DMS79 treated with DMSO at 0.1 percent for 48 hours (cell line): ENCODE data around the gene RNASE8.
A peak's percentile ranks its signal among the peaks of the same experiment; 100 is the strongest.

Experiments
- DNase-seq: peaks from one replicate; lab custom pipeline; 2025; lab: John Stamatoyannopoulos, UW

Gene RNASE8

GRCh38 chr14:21092273-21093011, 34.8 kb downstream of the RNASE8 start:
- peak; percentile 57 for DNase-seq

DNA sequence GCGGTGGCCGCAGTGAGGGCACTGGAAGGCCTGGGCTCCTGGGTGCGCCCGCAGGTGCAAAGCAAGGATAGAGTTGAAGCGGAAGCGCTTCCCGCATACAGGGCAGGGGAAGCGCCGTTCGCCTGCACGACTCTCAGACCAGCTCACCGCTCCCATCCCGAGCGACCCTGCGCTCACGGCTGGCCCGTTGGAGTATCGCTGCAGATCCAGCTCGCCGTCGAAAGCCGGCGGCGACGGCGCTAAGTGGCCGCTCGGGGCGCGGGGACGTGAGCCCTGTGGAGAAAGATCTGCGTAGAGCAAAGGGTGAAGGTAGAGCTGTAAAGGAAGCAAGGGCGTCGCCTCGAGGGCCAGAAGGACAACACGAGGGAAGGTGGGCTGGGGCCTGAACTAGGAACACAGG, 35.4 kb downstream of the RNASE8 start:
- DNase-seq: no peak

DNA sequence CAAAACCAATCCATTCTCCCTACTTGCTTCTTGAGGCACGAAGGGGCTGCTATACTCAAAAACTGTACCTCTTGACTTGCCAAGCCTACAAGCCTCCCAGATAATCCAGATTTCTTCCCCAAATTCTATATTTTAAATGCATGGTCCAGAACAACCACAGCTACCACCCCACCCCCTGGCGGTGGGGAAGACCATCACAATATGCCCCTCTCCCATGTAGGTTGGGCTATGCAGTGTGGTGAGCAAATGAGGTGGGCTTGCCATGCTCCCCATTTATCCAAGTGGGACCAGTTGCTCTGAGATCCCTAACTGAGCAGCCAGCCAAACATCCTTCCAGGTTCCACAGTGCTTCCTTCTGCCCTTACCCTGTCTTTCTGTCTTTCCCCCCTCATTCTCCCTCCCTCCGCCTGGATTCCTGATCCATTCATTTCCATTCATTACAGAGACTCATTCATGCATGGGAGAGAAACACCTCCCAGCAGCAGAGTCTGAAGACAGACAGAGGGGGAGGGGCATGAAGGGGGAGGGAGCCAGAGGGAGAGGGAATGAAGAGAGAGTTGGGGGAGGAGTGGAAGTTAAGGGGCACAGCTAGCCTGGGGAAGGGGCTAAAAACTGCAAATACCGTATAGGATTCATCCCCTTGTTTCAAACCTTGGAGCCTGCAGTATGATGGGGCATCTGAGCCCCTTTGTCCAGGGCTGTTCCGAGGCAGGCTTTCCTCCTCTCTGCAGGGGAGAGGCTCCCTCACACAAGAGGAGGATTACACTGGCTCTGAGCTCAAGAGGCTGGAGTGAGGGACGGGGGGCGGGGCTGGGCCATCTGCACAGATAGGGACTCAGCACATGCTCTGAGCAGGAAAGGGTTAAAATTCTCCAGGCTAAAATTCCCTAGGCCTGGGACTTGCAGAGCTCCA, 36.4 kb downstream of the RNASE8 start:
- DNase-seq: peak; percentile 65

DNA sequence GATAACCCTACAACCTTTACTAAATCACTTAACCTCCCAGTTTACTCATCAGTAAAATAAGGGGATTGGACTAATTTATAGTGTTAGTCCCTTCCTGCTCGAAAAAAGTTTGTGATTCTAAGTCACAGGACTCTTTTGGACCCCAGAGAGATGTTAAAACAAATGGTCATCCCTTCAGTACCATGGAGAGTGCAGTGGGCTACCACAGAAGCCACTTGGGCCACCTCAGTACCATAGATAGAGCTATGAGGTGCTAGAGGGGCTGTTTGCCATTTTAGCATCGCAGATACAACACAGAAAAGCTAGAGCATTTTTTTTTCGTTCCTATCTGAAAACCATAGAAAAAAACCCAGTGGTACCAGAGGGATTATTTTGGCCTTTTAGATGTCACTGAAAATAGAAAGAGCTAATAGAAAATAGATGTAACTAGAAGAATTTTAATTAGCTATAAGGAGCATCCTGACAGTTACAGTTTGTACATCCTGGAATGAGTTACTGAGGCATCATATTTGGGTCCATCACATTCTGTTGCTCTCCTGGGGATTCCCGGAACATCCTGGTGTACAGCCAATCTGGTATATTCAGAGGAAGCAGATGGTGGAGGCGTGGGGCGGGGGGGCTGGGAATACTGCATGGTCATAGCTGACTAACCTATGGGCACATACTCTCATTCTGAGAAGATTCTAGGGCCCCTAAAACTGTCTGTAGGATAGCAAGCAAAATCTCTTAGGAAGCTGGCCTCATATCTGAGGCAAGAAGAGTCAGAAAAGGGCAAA, 38.0 kb downstream of the RNASE8 start:
- DNase-seq: no peak

GRCh38 chr14:21096438-21096837, 38.8 kb downstream of the RNASE8 start:
- DNase-seq: no peak

GRCh38 chr14:21096978-21097635, 39.5 kb downstream of the RNASE8 start:
- DNase-seq: peak; percentile 52

GRCh38 chr14:21097636-21098075, 40.0 kb downstream of the RNASE8 start:
- DNase-seq: peak; percentile 36

DNA sequence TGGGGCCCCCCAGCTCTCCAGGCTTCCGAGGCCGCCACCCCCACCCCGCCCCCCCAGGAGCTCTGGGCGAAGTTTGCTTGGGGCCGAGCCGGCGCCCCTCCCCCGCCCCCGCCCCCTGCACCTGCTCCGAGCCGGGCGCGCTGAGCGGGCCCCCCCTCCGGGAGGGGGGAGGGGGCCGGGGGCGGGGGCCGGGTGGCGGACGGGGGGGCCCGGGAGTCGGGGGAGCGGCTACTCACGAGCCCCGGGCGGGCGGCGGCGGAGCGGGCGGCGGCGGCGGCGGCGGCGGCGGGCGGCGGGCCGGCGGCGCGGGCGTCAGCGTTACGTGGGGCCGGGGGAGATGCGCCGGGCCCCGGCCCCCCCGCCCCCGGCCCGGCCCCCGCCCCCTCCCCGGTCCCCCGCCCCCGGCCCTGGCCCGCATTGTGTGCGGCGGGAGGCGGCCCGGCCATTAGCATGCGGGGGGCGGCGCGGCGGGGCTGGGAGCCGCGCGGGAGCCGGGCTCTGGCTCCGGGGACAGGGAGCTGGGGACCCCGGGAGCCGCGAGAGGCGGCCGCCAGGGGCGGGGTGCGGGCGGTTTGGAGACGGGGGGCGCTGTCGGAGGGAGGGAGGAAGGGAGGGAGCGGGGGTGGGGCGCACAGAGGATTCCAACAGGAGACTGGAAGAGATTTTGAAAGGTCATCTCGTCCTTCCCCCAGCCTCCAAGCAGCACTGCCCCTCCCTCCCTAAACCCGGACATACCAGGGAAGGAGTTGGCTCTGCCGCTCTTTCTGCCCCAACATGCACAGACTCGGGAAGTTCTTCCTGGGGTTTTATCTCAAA, 40.7 kb downstream of the RNASE8 start, which contains the start of gene ZNF219:
ZNF219 (minus strand) TSS at position 580 of the 816 bp plus-strand sequence. CDS start 5,064 bp downstream, outside the sequence.
- no peak for DNase-seq

DNA sequence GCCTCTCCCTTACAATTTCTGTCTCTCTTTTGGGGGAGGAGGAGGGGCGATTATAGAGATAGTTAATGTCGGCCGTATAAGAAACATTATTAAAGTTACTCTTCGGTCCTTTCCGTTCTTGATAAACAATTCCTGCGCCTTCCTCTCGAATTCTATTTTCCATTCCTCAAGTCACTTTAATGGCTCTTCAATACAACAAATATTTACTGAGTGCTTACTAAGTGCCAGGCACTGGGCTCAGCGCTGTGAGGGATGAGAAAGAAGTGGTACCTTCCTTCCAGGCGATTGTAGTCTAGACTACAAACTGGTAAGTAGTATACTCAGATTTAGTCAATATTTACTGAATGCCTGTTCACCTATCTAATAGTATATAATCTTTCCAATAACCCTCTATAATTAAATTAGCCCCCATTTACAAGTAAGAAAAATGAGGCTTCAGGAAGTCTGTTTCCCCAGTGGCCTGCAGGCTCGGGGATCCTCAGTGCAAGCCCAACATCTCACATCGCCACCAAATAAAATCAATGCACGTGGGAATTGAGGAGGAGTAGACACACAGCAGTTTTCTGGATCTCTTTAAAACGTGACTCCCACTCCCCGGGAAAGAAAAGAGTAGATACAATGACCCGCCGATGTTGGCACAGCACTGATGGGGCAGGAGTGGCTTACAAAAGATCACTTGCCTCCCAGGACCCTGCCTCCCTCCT, 41.4 kb downstream of the RNASE8 start:
- peak; percentile 72 for DNase-seq

GRCh38 chr14:21099596-21099985, 42.0 kb downstream of the RNASE8 start:
- DNase-seq: no peak

DNA sequence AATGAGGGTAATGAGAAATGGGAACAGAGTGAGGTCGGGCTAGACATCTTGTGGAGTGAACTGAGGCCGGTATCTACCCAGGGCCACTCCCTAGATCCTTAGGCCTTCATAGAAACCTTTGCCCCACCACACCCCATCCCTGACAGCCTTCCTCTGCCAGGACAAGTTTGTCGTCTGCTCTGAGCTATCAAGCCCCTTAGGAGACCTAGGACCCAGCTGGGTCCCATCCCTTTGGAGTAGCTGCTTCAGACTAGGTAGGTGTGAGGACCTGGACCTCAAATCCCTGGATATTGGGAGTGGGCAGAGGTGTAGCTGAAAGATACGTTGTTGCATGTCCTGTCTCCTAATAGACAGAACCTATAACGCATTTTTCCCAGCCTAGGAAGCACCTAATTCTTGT, 43.3 kb downstream of the RNASE8 start, which contains the start of gene TMEM253:
TMEM253 (plus strand) TSS at position 136 of the 400 bp plus-strand sequence. CDS start 278 bp downstream, outside the sequence.
- DNase-seq: no peak

DNA sequence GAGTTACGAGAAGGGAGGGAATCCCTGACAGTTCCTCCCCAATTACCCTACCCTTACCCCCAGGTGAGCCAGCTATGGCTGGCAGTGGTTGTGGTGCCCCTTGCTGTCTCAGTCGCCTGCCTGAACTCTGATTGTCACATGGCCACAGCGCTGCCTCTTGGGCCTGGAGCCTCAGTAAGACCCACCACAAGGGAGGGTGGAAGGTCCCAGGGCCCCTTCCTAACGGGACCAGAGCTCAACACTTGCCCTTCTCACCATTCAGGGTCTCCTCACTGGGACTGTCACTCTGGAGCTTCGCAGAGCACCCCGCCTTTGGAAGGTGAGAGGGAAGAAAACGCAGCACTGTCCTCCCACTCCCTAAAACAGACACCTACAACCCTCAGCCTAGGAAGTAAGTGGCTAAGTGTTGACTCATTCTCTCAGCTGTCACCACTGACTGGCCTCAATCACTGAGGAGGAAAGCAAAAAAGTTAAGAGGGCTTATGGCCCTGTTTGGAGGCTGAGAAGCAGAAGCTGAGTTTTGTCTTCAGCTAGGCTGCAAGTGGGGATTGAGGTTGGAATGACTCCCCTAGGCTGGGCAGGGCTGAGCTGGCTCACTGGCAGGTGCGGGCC, 44.3 kb downstream of the RNASE8 start:
- no peak for DNase-seq

DNA sequence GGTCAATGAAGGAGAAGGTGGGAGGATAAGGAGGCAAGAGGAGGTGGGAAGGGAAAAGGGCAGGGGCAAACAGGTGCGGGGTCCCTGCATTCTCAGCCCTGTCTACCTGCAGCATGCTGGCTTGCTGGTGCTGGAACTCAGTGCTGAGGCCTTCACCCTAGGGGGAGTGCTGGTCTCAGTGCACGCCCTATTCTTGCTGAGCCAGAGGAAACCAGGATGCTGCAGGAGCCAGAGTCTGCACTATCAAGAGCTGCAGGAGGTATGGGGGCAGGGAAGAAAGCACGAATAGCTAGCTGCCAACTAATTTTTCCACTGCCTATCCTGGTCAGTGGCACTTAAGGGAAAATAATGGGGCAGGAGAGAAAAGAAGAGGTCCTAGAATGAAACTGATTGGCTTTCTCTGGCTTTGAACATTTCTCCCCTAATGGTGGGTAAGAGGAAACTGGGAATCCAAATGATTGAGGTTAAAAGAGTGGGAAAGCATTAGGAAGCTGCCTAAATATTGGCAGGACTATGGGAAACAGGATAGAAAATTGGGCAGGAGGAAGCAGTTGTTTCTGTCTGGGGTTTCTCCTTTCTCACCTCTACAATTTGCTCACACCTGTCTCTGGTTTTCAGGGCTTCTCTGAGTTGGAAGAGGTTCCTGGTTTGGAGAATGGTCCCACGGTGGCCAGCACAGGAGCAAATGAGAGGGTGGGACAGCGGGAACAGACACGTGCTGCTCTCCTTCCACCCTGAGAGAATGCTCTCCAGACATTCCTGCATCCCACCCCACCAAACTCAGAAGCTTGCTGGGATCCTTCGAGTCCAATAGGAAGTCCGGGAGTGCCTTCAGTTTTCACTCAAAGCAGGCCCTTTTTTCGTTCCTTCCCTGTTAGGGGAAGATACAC, 45.1 kb downstream of the RNASE8 start:
- DNase-seq: peak; percentile 34

DNA sequence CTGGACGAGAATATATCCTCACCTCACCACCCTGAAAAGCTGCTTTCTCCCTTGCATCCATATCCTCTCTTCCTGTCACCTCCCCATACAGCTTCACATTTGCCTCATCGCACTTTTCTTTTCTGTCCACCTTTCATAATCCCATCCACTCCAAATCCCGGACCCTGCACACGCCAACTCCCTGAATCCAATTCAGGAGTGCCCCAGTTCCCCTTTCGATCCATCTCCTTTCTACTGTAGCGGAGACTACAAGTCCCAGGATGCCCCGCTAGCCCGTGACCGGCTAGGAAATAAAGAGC, 45.7 kb downstream of the RNASE8 start:
- DNase-seq: no peak

DNA sequence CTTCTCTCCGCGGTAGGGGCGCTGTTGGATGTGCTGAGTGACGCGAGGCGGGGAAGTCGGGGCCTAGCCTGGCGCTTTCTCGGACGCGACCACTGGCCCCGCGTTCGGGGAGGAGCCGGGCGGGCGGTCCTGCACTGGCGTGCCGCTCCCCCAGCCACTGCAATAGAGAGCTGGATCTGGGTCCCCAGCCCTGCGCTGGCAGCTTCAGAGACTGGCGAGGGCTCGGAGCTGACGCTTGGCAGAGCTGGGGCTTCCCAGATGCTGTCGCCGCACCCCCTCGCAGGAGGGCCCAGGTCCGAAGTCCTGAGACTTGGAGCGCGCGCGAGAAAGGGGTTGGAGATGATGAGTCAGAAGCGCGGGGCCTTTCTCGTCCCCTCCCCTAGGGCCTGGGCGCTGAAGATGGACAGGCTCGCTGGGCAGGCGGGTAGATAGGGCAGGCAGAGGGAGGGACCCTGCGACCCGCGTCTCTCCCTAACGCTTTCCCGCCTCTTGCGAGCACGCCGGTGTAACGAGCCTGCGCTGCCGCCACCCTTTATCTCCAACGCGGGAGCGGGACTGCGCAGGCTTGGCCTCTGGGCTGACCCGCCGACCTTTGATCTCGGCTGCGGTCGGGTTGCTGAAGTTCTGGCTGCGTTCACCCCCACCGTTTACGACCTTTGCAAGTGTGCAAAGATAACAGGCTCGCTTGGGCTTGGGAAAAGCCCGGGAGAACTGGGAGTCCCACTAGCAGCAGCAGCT, 46.3 kb downstream of the RNASE8 start:
- peak; percentile 99 for DNase-seq

DNA sequence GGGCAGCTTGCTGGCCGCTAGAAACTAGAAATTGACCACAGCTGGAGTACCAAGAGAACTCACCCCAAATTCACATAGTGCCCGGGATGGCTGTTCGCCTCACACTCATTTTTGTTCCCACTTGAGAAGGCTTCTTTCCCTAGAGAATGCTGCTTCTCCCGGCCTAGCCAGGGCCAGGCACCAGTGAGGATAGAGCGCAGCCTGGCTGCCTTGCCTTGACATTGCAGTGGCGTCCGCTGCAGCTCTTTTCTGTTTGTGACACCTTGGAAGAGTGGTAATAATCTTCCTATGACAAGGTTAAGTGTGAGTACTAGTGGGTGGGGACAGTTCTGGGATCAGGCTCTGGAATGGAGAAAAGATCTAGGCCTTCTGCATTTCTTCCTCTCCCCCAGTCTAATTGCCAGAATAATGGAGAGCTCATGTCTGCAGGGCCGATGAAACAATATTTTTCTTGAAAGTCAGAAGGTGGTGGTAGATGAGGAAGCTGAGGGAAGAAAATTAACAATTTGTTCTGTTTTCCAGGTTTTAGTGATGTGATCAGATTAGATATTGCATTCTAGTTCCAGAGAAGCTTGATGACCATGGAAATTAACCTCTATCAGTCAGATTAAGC, 46.9 kb downstream of the RNASE8 start:
- peak; percentile 96 for DNase-seq

GRCh38 chr14:21105095-21105494, 47.5 kb downstream of the RNASE8 start:
- DNase-seq: no peak

GRCh38 chr14:21106176-21106497, 48.5 kb downstream of the RNASE8 start:
- no peak for DNase-seq
